HEK293T (cell line): ENCODE measurements around the gene ADH1A.

Experiments
- ARNT ChIP-seq: fragments of 450-650 bp; IDR thresholded peaks from 2 replicates; pipeline ENCODE4 v1.6.1; 2017; ENCODE audit warnings: mild to moderate bottlenecking
- CTBP1 ChIP-seq: fragments of 450-650 bp; IDR thresholded peaks from 2 replicates; pipeline ENCODE4 v1.6.1; 2016; ENCODE audit warnings: borderline replicate concordance
- ELF4 ChIP-seq: fragments of 450-650 bp; IDR thresholded peaks from 2 replicates; pipeline ENCODE4 v1.6.1; 2017; ENCODE audit warnings: antibody characterized with exemption
- FOXA1 ChIP-seq: fragments of 450-650 bp; IDR thresholded peaks from 2 replicates; pipeline ENCODE4 v1.6.1; 2016; ENCODE audit warnings: mild to moderate bottlenecking
- FOXK2 ChIP-seq: fragments of 450-650 bp; IDR thresholded peaks from 2 replicates; pipeline ENCODE4 v1.6.1; 2016; ENCODE audit warnings: mild to moderate bottlenecking
- L3MBTL2 ChIP-seq: fragments of 450-650 bp; conservative IDR thresholded peaks from 2 replicates; pipeline ENCODE4 v1.6.1; 2016; ENCODE audit warnings: mild to moderate bottlenecking
- SP1 ChIP-seq: fragments of 450-650 bp; IDR thresholded peaks from 2 replicates; pipeline ENCODE4 v1.6.1; 2017
- ZNF384 ChIP-seq: fragments of 450-650 bp; IDR thresholded peaks from 2 replicates; pipeline ENCODE4 v1.6.1; 2016

DNA sequence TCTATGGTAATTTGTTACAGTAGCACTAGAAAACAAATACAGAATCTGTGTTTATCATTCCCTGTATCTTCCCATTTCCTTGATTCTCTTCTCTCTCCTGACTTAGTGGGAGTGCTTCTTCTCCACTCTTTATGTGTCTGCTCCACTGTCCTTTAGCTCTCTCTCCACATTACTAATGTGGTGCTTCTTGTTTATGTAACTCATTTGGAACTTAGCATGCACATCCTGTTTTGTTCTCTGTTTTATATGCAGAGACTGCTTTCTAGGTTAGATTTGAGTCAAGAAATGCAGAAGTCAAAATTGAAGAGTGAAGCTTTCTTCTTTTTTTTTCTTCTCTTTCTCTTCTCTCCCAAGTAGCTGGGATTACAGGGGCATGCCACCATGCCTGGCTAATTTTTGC is 25.9 kb downstream of the ADH1A start:
- no peak for TF ChIP-seq SP1
- TF ChIP-seq FOXA1 = no peak
- no peak for TF ChIP-seq FOXK2
- TF ChIP-seq ELF4 = no peak
- no peak for TF ChIP-seq L3MBTL2
- no peak for TF ChIP-seq CTBP1
- TF ChIP-seq ZNF384 = no peak
- no peak for TF ChIP-seq ARNT
